ENCODE data around the gene MNX1.

The MNX1 gene

DNA sequence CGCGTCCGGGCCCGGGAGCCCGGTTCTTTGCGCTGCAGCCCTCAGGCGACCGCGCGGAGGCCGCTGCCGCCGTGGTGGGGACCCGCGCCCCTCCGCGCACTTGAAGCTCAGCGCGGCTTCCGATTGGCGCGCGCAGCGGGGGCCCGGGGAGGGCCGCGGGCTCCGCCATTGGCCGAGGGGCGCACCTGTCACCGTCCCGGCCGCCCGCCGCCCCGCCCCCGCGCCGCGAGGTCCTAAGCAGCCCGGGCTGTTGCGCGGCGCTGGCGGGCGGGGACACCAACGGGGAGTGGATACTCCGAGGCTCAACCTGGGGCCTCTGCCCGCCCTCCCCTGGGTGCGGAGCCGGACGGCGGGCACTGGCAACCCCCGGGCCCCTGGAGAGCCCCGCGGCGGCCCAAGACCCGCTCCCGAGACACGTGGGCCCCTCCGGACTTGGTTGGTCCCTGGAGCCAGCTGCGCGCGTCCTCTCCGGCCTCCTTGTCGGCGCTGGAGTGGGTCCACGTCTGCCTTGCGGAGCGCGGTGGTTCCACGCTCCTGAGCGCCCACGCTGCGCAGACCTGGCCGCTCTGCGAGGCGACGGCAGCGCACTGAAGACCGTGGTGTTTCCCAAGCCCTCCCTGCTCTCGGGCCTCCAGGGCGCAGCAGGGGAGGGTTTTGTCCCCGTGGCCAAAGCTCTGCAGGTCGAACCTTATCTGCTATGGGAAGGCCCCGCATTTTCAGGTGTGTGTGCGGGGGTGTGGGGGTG is at the start of gene MNX1:
MNX1 (minus strand) TSS at position 76 of the 745 bp plus-strand sequence. CDS start 313 bp downstream, outside the sequence.
- no peak for DNase-seq (ENCODE audit: low read depth in 2 of 2)

DNA sequence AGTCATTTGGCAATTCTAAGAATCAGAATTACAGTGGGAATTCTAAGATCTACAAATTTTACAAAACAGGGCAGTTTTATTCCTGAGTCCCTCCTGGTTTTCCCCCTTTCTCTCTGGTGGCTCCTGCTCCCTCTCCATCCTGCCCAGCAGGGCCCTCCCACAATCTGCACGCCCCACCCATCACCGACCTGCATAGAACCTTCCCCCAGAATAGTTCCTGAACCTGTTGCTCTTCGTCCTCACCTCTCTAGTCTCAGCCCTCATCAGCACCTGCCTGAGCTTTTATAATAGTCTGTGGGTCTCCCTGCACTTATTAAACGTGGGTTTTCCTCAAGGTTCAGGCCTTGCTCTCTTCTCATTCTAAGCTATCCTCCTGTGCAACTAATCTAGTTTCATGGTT is 49.1 kb upstream of the MNX1 start:
- DNase-seq (ENCODE audit: low read depth in 2 of 2) = no peak

DNA sequence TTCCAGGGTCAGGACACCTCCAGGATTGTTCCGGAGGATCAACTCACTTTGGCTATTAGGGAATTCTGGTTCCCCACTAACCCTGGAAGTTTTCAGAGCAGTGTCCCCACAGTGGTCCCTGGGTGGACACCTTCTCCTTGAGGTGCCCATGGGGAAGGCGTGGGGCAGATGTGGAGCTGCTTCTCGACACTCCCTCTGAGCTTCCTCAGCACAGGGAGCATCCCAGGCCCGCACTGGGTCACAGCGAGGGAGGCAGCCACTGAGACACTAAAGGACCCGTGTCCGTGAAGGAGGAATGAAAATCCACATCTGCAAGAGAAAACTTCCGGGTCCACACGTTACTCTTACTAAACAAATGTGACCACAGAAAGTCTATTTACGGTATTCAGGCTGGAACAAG is 48.2 kb upstream of the MNX1 start:
- DNase-seq (ENCODE audit: low read depth in 2 of 2) = no peak

DNA sequence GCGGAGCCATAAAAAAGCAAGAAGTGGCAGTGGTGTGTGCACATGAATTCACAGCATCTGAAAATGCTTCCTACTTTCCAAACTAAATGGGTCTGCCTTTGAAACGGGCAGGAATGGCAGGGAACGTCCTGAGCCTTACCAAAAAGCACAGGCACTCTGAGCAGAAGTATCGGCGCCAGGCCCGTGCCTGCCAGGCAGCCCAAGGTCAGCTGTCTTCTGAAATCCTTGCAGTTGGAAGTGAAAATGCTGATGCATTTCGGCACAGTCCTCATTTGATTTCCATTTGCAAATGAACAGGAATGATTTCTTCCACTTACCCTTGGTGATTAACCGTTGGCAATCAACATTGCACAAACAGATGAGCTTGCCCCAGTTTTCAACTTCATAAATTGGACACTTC is 47.6 kb upstream of the MNX1 start:
- no peak for DNase-seq (ENCODE audit: low read depth in 2 of 2)

DNA sequence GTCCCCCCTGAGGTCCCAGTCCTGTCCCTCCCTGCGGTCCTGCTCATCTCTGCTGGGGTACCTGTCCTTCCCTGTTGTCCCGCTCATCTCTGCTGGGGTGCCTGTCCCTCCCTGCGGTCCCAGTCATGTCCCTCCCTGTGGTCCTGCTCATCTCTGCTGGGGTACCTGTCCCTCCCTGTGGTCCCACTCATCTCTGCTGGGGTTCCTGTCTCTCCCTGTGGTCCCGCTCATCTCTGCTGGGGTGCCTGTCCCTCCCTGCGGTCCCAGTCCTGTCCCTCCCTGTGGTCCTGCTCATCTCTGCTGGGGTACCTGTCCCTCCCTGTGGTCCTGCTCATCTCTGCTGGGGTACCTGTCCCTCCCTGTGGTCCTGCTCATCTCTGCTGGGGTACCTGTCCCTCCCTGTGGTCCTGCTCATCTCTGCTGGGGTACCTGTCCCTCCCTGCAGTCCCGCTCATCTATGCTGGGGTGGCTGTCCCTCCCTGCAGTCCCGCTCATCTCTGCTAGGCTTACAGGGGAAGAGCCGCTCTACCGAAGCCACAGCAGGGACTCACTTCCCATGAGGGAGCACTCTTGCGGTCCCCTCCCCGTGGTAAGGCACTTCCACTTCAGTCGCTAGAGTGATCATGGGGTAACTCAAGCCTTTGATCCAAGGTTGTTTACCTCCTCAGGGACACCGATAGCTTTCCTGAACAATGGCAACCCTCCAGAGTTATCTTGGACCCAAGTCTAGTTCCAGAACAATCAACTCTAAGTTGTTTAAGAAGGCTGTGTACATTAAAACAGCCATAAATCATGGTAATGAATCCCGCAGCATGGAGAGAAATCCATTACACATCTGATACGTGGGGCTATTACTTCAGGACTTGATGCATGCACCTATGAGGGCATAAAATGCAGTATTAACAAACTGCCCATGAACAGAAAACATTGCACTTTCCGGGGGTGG is 46.8 kb upstream of the MNX1 start:
- DNase-seq (ENCODE audit: low read depth in 2 of 2) = no peak

DNA sequence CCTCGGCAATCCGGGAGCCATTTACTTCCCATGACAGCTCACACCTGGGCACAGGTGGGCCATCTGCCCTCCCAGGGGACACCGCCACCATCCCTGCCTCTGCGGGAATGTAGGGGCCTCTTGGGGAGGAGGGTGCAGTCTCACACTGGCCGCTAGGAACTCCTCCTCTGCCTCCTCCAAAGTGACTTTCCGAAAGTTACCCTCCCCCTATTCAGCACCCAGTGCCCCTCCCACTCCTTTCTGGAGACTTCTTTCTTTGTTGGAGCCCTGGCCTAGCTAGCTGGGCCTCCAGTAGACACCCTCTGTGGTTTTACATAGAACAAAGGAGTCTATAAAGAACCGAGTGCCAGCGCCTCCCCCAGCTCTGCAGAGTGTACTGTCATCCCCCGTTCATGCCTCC is 45.8 kb upstream of the MNX1 start:
- no peak for DNase-seq (ENCODE audit: low read depth in 2 of 2)

DNA sequence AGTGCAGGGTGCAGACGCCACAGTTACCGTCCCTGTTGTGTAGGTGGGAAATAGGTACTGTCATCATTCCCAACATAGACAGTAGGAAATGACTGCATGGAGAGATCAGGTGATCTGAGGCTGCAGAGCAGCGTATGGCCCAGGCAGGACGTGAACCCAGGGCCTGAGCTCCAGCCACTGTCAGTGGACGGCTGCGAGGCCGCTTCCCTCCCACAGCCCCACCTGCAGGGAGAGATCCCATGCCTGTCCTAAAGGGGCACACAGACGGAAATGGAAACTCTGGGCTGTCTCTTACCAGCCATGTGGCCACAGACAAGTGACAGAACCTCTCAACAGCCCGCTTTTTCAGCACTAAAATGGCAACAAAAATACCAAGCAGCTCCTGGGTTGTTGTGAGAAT is 44.5 kb upstream of the MNX1 start:
- no peak for DNase-seq (ENCODE audit: low read depth in 2 of 2)

DNA sequence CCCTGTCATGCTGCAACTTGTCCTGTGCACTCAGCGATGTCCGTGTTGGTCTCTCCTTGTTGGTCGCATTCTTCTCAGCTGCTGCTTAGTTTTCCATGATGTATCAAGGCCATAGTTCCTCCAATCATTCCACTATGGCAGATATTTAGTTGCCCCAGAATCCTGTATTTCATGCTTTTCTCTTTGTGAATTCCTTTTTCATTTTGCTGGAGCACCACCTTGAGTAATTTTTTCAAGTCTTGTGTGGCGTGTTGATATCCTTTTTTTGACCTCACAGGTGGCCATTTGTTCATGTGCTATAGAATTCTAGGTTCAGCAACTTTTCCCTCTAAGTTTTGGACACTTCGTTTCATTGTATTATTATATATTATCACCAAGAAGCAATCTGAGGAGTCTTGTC is 42.7 kb upstream of the MNX1 start:
- DNase-seq (ENCODE audit: low read depth in 2 of 2) = no peak

DNA sequence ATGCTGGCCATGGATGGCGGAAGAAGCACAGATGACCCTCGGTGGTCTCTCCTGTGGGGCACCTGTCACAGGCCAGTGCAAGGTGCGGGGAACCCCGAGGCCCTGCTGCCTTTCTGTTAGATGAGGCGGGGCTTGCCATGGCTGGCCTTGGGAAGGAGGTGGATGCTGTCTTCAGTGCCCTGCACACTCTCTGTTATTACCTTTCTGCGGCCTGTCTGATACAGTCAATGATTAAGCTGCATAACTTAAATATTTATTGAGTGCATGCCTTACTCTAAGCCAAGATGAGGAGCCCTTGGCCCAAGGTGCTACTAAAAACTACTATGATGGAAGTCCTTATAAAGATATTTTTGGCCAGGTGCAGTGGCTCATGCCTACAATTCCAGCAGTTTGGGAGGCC is 36.7 kb upstream of the MNX1 start:
- no peak for DNase-seq (ENCODE audit: low read depth in 2 of 2)

DNA sequence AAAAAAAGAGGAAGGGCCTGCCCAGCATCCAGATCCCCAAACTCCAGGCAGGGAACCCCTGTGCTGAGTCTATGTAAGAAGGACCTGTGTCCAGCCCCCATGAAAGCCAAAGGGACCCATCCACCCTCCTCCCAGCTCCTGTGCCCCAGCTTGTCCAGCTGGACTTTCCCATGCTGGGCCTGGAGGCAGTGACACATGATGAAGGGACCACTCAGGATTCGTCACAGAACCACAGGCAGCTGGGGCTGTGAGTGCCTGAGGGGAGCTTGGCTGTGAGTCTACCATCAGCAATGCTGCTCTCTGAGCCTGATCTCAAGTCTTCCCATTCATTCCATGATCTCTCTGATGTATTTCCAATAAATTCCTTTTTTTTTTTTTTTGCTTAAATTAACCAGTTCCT is 36.2 kb upstream of the MNX1 start:
- DNase-seq (ENCODE audit: low read depth in 2 of 2) = no peak

DNA sequence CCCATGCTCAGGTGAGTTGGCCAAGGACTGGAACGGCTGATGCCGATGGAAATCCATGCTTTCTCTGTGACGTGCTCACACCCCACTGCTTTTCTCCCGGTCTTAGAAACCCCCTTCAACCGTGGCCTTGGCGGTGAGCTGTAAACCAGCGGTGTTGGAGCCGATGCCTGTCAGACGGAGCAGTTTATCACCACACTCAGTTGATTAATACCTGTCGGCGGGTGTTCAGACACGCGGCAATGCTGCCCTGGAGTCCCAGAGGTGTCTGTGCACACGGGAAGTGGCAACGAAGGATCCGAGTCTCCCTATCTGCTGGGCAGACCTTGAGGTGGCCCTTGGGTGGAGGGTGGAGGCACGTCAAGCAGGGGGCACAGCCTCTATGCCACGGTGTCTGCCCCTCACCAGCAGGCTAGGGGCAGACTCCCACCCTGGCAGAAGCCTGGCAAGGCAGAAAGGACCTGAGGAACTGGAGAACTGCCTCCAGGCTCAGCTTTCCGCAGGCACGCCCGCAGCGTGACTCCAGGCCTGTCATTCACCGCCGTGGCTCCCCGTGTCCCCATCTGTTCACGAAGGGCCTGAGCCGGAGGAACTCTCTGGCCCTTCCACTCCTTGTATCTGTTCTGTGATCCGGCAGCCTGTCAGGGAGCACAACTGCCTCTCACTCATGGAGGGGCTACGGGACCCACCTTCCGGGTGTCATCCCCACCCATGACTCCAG is 34.6 kb upstream of the MNX1 start:
- DNase-seq (ENCODE audit: low read depth in 2 of 2) = no peak

DNA sequence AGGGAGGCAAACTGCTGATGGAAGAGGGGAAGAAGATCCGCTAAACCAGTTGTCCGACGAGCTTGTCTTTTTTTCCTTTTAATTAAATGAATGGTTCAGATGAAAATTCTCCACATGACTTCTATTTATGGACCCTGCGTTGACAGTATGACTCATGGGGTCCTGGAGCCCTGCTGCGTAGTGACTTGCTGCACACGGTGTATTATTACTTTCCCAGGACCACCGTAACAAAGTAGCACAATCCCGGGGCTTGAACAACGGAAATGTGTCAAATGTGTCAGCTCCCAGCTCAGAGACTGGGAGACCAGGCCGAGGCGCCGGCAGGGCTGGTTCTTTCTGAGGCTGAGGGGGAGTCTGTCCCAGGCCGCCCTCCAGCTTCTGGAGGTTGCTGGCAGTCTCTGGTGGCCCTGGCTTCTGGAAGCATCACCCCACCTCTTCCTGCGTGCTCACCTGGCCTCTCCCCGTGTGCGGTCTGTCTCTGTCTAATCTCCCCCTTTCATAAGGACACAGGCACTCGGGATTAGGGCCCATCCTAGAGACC is 33.8 kb upstream of the MNX1 start:
- DNase-seq (ENCODE audit: low read depth in 2 of 2) = no peak

DNA sequence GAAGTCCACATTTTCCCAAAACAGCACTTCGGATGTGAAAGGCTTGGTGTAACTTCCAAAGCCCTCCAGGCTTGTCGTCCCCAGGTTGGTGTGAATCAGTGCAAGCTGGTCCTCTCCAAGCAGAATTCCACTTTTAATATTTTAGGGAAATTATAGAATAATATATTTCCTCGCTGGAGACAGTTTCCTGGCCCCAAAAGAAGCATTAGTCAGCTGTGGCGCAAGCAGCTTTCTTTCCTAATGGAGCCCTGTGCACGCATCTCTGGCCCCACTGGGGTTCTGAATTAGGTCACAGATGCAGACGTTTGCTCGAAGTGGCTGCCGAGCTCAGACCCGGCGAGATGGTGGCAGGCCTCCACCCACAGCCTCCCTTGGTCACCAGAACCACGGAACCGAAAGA is 33.3 kb upstream of the MNX1 start:
- DNase-seq (ENCODE audit: low read depth in 2 of 2) = no peak

DNA sequence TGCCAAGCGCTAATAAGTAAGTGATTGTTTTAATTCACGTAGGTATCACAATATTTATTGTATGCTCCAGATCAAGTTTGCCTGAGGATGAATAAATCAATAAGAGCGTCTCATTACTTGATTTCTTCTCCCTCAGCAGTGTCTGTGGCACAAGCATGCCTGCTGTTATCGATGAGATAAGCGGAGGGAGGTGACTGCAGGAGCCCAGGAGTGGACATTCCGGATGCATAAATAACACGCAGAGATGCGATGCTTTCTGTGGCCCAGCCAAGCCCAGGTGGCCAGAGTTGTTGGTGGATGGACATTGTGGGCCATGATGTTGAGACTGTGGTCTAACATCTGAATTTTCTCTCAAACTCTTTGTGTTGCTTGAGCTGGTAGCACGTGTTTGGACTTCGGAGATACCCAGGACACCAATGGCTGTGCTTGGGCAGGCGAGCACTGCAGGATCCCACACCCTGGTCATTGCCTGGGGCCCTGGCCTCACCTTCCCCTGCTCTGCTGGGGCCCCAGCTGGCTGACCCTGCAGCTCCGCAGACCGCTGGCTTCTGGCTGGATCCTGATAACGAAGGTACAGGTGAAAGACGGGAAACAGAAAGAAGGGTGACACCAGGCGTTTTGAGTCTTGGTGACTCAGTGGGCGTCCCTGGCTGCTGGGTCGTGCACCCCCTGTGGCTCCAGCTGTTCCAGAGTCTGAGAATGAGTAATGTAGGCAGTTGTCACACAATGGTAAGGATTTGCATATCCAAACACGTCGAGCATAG is 31.2 kb upstream of the MNX1 start:
- no peak for DNase-seq (ENCODE audit: low read depth in 2 of 2)

DNA sequence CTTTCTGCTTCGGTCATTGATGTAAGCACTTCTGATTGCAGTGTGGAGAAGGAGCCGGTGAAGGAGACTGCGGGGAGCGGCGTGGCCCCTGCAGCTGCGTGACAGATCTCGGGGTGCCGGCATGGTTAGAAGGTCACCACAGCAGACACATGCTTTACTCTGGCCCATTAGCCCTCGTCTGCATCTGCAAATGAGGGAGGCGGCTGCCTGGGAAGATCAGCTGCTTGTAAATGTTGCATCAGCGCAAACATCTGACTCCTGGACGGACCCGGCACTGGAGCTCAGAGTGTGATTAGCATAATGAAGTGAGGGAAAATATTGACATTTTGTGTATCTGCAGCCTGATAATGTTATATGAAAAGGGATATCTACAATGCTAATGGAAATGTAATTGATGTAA is 30.5 kb upstream of the MNX1 start:
- DNase-seq (ENCODE audit: low read depth in 2 of 2) = no peak

DNA sequence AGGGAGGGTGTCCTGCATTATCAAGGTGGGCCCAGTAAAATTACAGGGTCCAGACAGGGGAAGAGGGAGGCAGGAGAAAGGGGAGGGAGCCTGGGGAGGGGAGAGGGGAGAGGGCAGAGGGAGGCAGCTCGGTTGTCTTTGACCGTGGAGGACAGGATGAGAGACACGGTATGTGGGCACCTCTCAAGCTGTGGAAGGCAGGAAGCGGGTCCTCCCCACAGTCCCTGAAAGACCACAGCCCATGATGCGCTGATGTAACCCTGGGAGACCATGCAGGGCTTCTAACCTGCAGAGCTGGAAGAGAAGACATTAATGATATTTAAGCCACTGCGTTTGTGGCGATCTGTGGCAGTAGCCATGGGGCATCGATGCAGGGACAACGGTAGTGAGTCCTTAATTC is 27.2 kb upstream of the MNX1 start:
- no peak for DNase-seq (ENCODE audit: low read depth in 2 of 2)

DNA sequence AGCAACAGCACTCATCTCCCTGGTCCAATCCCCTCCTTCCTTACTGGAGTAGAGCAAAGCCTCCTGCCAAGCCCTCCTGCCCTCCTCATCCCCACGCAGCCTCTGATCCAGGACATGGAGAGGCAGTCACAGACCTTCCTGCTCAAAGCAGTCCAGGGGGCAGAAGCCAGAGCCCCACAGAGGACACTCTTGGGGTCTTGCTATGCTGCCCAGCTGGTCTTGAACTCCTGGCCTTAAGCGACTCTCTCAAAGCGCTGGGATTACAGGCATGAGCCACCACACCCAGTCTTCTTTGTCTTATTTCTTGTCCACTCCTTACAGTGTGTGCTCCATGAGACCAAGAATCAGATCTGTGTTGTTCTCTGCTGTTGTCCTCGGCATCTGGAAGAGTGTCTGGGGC is 26.6 kb upstream of the MNX1 start:
- no peak for DNase-seq (ENCODE audit: low read depth in 2 of 2)

DNA sequence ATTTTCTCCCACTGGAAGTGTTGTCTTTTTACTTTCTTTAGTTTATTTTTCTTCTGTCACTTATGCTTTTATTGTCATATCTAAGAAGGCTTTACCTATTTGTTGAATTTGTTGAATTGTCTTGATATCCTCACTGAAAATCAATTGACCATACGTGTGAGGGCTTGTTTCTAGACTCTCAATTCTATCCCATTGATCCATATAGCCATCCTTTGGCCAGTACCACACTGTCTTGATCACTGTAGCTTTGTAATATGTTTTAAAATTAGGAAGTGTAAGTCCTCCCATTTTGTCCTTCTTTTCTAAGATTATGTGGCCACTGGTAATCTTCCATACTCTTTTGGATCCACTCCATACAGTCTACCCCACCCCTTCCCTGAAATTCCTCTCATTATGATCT is 25.5 kb upstream of the MNX1 start:
- DNase-seq (ENCODE audit: low read depth in 2 of 2) = no peak

DNA sequence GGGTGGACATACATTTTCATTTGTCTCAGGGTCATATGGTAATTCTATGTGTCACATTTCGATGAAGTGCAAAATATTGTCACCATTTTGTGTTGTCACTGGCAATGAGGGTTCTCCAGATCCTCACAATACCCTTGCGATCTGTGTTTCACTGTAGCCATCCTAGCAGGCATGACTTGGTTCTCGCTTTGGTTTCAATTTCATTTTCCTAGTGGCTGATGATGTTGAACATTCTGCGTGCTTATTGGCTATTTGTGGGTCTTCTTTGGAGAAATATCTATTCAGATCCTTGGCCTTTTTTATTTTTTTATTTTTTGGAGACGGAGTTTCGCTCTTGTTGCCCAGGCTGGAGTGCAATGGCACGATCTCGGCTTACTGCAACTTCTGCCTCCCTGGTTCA is 24.8 kb upstream of the MNX1 start:
- no peak for DNase-seq (ENCODE audit: low read depth in 2 of 2)

DNA sequence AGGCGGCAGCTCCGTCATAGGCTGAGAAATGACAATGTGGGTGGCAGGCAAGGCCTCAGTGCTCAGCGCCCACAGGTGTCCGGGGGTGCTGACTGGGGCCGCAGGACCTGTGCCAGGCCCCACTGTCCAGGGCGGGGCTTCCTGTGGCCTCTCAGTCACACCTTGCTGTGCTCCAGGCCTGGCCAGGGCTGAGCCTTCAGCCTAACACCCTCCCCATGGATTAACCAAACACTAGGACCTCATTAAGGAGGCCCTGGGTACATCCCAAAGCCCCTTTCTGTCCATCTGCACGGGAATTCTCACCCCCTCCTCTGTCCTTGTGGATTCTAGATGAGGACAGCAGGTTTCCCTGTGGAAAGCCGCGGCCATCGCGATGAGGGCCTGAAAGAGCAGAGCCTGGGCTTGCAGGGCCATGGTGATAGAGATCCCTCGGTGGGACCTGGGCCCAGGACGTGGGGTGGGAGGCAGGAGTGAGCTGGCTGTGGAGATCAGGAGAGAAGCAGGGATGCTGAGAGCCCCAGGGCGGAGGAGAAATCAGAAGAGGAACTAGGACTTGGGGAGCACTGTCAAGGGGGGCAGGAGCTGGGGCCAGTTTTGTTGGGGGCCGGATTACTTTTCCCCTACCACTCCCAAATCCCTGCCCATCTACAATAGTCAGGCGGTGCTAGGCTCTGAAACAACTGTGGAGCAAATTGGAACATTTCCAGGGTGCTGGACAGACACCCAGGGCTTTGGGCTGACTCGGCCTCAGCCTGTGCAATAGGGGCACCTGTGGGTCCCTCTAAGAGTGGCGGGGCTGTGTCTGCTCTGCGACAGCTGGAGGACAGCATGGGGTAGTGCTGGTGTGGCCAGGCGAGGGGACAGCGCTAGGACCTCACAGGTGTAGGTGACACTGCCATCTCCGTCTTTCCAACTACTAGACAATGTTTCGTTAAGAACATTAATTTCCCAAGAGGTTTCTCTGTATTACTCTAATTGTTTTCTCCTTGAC is 23.3 kb upstream of the MNX1 start:
- DNase-seq (ENCODE audit: low read depth in 2 of 2) = no peak
